ENCODE measurements around the gene C11orf68. TPM values are rescaled to one million over a fixed set of nuclear protein-coding genes. Genes with fewer than 3 reads are reported as not detected.
A peak's percentile ranks its signal among the peaks of the same experiment; 100 is the strongest.

The C11orf68 gene
- total RNA-seq, 2 experiments from 2014 or later, result 21.4 to 22.9 TPM

GRCh38 chr11:65942531-65942930 lies 23.7 kb upstream of the C11orf68 start:
- Mint-ChIP-seq H3K36me3 (ENCODE audit: low read depth) (no peaks in the 10 kb centered on the region), H3K27me3 (no peaks in the 10 kb centered on the region), H3K9me3 (ENCODE audit: low read depth) (no peaks in the 10 kb centered on the region), H3K4me1 (peaks cover 9% of the 10 kb centered on the region), H3K4me3 (no peak overlapping the region), H3K27ac (no peak overlapping the region)
- intact Hi-C loops (cut with DNase I, micrococcal nuclease), result no loop called here
- DNase-seq (no peak), ATAC-seq (no peak)
- ChIA-PET POLR2A (no interaction called here), CTCF (interaction anchor here (0.6 kb wide), 1 partner anchor 670 kb away, joined by 3 read pairs; no protein-coding TSS in a partner anchor)

DNA sequence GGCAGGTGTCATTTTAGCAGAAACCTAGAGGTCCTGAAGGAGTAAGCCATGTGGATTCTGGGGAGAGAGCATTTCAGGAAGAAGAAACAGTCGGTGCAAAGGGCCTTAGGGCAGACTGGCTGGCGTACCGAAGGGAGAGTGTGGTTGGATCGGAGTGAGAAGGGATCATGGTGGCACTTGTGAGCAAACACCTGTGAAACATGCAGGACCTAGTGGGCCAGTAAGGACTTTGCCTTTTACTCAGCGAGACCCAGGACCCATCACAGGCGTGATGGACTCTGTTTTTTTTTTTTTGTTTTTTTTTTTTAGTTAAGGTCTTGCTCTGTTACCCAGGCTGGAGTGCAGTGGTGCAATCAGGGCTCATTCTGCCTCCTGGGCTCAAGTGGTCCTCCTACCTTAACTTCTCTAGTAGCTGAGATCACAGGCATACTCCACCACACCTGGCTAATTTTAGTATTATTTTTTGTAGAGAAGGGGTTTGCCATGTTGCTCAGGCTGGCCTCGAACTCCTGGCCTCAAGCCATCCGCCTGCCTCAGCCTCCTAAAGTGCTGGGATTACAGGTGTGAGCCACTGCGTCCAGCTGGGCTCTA lies 23.0 kb upstream of the C11orf68 start:
- H3K4me3 Mint-ChIP-seq, result no peak overlapping the region
- intact Hi-C loops (cut with DNase I, micrococcal nuclease), result no loop called here
- CTCF ChIA-PET, result no interaction called here
- DNase-seq (no peak), ATAC-seq (no peak)
- no peaks in the 10 kb centered on the region for H3K27me3 Mint-ChIP-seq
- H3K9me3 Mint-ChIP-seq (ENCODE audit: low read depth), result no peaks in the 10 kb centered on the region
- H3K36me3 Mint-ChIP-seq (ENCODE audit: low read depth), result no peaks in the 10 kb centered on the region
- peak overlapping the region; percentile 48 for H3K27ac Mint-ChIP-seq
- POLR2A ChIA-PET, result no interaction called here
- peaks cover 9% of the 10 kb centered on the region for H3K4me1 Mint-ChIP-seq

GRCh38 chr11:65937766-65938165 lies 18.9 kb upstream of the C11orf68 start:
- no peaks in the 10 kb centered on the region for H3K36me3 Mint-ChIP-seq (ENCODE audit: low read depth)
- ChIA-PET CTCF (interaction anchor here (0.6 kb wide), 2 partner anchors 21 to 161 kb away, joined by 3 read pairs; no protein-coding TSS in a partner anchor), POLR2A (no interaction called here)
- DNase-seq (no peak), ATAC-seq (no peak)
- intact Hi-C loops (cut with DNase I, micrococcal nuclease), result no loop called here
- H3K27ac Mint-ChIP-seq, result no peak overlapping the region
- H3K4me3 Mint-ChIP-seq, result no peak overlapping the region
- peaks cover 9% of the 10 kb centered on the region for H3K4me1 Mint-ChIP-seq
- no peaks in the 10 kb centered on the region for H3K27me3 Mint-ChIP-seq
- no peaks in the 10 kb centered on the region for H3K9me3 Mint-ChIP-seq (ENCODE audit: low read depth)

GRCh38 chr11:65934014-65934413 lies 15.2 kb upstream of the C11orf68 start:
- Mint-ChIP-seq H3K4me3 (no peak overlapping the region), H3K36me3 (ENCODE audit: low read depth) (no peaks in the 10 kb centered on the region), H3K27ac (no peak overlapping the region), H3K4me1 (peaks cover 7% of the 10 kb centered on the region), H3K27me3 (no peaks in the 10 kb centered on the region), H3K9me3 (ENCODE audit: low read depth) (no peaks in the 10 kb centered on the region)
- ChIA-PET POLR2A (no interaction called here), CTCF (interaction anchor here (1.7 kb wide), 1 partner anchor 74 kb away, joined by 5 read pairs; no protein-coding TSS in a partner anchor)
- no peak for ATAC-seq
- no peak for DNase-seq
- intact Hi-C loops (cut with DNase I, micrococcal nuclease), result no loop called here

DNA sequence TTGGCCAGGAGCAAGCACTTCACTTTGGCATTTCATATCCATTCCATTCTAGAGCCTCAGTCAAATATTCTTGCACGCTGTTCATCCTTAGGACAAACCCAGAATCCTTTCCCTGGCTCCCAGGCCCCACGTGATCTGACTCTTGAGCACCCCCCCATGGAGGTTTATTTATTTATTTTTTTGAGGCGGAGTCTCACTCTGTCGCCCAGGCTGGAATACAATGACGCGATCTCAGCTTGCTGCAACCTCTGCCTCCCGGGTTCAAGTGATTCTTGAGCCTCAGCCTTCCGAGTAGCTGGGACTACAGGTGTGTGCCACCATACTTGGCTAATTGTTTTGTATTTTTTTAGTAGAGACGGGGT lies 13.7 kb upstream of the C11orf68 start:
- Mint-ChIP-seq H3K36me3 (ENCODE audit: low read depth) (no peaks in the 10 kb centered on the region), H3K9me3 (ENCODE audit: low read depth) (no peaks in the 10 kb centered on the region), H3K4me3 (no peak overlapping the region), H3K27ac (no peak overlapping the region), H3K4me1 (peaks cover 22% of the 10 kb centered on the region), H3K27me3 (no peaks in the 10 kb centered on the region)
- ChIA-PET POLR2A (no interaction called here), CTCF (interaction anchor here (0.7 to 1.7 kb wide), 3 partner anchors 13 to 73 kb away, joined by 4 to 5 read pairs (median 4); no protein-coding TSS in a partner anchor)
- ATAC-seq (no peak), DNase-seq (no peak)
- intact Hi-C loops (cut with DNase I, micrococcal nuclease), result no loop called here

DNA sequence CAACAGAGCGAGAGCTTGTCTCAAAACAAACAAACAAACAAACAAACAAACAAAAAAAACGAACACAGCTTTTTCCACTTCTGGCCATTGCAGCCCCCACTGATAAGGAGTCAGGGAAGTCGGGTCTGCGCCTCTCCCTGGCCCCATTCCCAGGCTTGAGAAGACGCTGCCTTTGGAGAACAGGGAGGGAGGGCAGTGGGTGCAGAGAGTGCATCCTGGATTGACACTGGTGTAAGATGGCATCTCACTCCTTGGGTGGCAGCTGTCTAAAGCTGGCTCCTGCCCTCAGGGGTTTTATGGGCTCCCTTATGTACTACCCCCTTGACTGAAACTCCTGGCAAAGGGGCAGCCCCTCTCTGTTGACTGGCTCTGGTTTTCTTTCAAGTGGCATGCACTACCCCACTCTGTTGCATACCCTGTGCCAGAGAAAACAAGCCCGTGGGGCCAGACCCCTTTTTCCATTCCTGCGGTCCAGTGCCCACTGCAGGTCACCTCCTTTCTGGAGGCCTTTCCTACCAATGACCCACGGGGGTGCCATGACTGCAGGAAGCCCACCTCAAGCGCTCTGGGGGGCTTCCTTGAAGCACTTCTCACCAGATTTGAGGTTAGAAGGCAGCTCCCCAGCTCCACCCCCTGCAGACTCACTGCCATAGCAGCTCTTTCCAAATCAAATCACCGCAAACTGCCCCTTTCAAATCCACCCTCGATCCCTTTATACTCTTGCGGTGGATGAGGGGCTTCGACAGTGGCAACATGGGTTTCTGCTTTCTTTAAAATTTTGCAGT lies 13.1 kb upstream of the C11orf68 start:
- no peak for DNase-seq
- Mint-ChIP-seq H3K4me1 (peaks cover 26% of the 10 kb centered on the region), H3K27ac (no peak overlapping the region), H3K27me3 (no peaks in the 10 kb centered on the region), H3K9me3 (ENCODE audit: low read depth) (no peaks in the 10 kb centered on the region), H3K36me3 (ENCODE audit: low read depth) (no peaks in the 10 kb centered on the region), H3K4me3 (no peak overlapping the region)
- POLR2A ChIA-PET, result no interaction called here
- intact Hi-C loops (cut with DNase I, micrococcal nuclease), result no loop called here
- no peak for ATAC-seq
- CTCF ChIA-PET, result interaction anchor here (0.5 to 1.7 kb wide), 3 partner anchors 12 to 329 kb away, joined by 3 to 5 read pairs (median 3); no protein-coding TSS in a partner anchor

- peak; percentile 16 for ATAC-seq
Measured at GRCh38 chr11:65928667-65929066, 9.8 kb upstream of the C11orf68 start.

DNA sequence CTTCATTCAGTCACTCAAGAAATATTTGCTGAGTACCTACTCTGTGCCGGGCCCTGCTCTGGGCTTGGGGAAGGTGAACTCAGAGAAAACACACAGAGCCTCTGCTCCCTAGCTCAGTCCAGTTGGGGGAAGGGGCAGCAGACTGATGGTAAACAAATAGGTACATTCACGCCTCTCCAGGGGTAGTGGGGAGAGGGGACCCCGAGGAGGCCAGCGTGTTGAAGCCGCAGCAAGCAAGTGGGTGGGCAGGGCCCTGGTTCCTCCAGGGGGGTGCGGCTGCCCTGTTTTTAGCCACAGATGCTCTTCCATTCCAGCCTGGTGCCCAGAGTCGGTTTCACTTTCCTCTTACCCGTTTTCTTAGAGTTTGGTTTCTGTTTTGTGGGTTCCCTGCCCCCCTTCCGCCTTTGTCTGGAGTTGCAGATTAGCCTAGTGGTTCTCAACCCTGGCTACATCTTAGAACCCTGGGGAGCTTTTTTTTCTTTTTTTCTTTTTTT lies 9.1 kb upstream of the C11orf68 start:
- ChIA-PET CTCF (interaction anchor here (0.7 to 2.3 kb wide), 2 partner anchors 38 to 314 kb away, joined by 5 to 13 read pairs; partner anchors contain the start of gene CCDC85B), POLR2A (no interaction called here)
- no peaks in the 10 kb centered on the region for H3K27me3 Mint-ChIP-seq
- H3K4me3 Mint-ChIP-seq, result peak overlapping the region; percentile 65
- intact Hi-C loops (cut with DNase I, micrococcal nuclease), result loop anchor here (1.0 to 2.0 kb wide), 4 partner anchors 9 to 69 kb away; partner anchors contain the start of genes C11orf68 (in 2 of the 2), DRAP1 (in 2 of the 2), CFL1 (in 1 of the 2) and FIBP (in 1 of the 2)
- H3K36me3 Mint-ChIP-seq (ENCODE audit: low read depth), result peaks cover 2% of the 10 kb centered on the region
- H3K4me1 Mint-ChIP-seq, result peaks cover 26% of the 10 kb centered on the region
- DNase-seq (peak; percentile 88), ATAC-seq (peak; percentile 94)
- H3K9me3 Mint-ChIP-seq (ENCODE audit: low read depth), result no peaks in the 10 kb centered on the region
- peak overlapping the region; percentile 96 for H3K27ac Mint-ChIP-seq

More at GRCh38 chr11:65928667-65929066, 9.8 kb upstream of the C11orf68 start:
- ChIA-PET POLR2A (no interaction called here), CTCF (interaction anchor here (0.7 to 2.3 kb wide), 2 partner anchors 38 to 313 kb away, joined by 5 to 13 read pairs; partner anchors contain the start of gene CCDC85B)
- Mint-ChIP-seq H3K4me3 (peak overlapping the region; percentile 65), H3K36me3 (ENCODE audit: low read depth) (peaks cover 1% of the 10 kb centered on the region), H3K27ac (peak overlapping the region; percentile 96), H3K27me3 (no peaks in the 10 kb centered on the region), H3K9me3 (ENCODE audit: low read depth) (no peaks in the 10 kb centered on the region), H3K4me1 (peaks cover 26% of the 10 kb centered on the region)
- no peak for DNase-seq
- intact Hi-C loops (cut with DNase I, micrococcal nuclease), result loop anchor here (1.0 to 2.0 kb wide), 4 partner anchors 9 to 70 kb away; partner anchors contain the start of genes C11orf68 (in 2 of the 2), DRAP1 (in 2 of the 2), CFL1 (in 1 of the 2) and FIBP (in 1 of the 2)

- POLR2A ChIA-PET, result interaction anchor here (0.6 kb wide), 1 partner anchor 35 kb away, joined by 3 read pairs; no protein-coding TSS in a partner anchor
- DNase-seq (no peak), ATAC-seq (no peak)
- Mint-ChIP-seq H3K4me1 (peaks cover 33% of the 10 kb centered on the region), H3K36me3 (ENCODE audit: low read depth) (peaks cover 14% of the 10 kb centered on the region), H3K9me3 (ENCODE audit: low read depth) (no peaks in the 10 kb centered on the region), H3K27me3 (no peaks in the 10 kb centered on the region), H3K27ac (peak overlapping the region; percentile 47), H3K4me3 (no peak overlapping the region)
- CTCF ChIA-PET, result interaction anchor here (0.6 to 1.4 kb wide), 4 partner anchors 26 to 548 kb away, joined by 3 to 5 read pairs (median 3); partner anchors contain the start of gene FIBP
- intact Hi-C loops (cut with DNase I, micrococcal nuclease), result no loop called here
Measured at GRCh38 chr11:65925397-65925796, 6.5 kb upstream of the C11orf68 start.

- Mint-ChIP-seq H3K36me3 (ENCODE audit: low read depth) (peaks cover 15% of the 10 kb centered on the region), H3K27ac (peak overlapping the region; percentile 12), H3K27me3 (no peaks in the 10 kb centered on the region), H3K4me3 (no peak overlapping the region), H3K9me3 (ENCODE audit: low read depth) (no peaks in the 10 kb centered on the region), H3K4me1 (peaks cover 20% of the 10 kb centered on the region)
- intact Hi-C loops (cut with DNase I, micrococcal nuclease), result no loop called here
- CTCF ChIA-PET, result interaction anchor here (1.3 to 2.1 kb wide), 2 partner anchors 32 to 38 kb away, joined by 5 to 8 read pairs; partner anchors contain the start of gene CCDC85B
- no peak for DNase-seq
- POLR2A ChIA-PET, result interaction anchor here (0.6 kb wide), 1 partner anchor 44 kb away, joined by 5 read pairs; no protein-coding TSS in a partner anchor
- no peak for ATAC-seq
Measured at GRCh38 chr11:65922565-65922964, 3.7 kb upstream of the C11orf68 start.

GRCh38 chr11:65921876-65922275 lies 3.0 kb upstream of the C11orf68 start:
- CTCF ChIA-PET, result interaction anchor here (0.7 to 0.8 kb wide), 2 partner anchors 37 to 53 kb away, joined by 3 to 4 read pairs; no protein-coding TSS in a partner anchor
- H3K4me3 Mint-ChIP-seq, result no peak overlapping the region

More at GRCh38 chr11:65921876-65922275, 3.0 kb upstream of the C11orf68 start:
- H3K27me3 Mint-ChIP-seq, result no peaks in the 10 kb centered on the region
- POLR2A ChIA-PET, result interaction anchor here (0.6 kb wide), 1 partner anchor 37 kb away, joined by 3 read pairs; no protein-coding TSS in a partner anchor
- intact Hi-C loops (cut with DNase I, micrococcal nuclease), result no loop called here
- DNase-seq (no peak), ATAC-seq (no peak)
- H3K9me3 Mint-ChIP-seq (ENCODE audit: low read depth), result no peaks in the 10 kb centered on the region
- peaks cover 20% of the 10 kb centered on the region for H3K4me1 Mint-ChIP-seq
- H3K36me3 Mint-ChIP-seq (ENCODE audit: low read depth), result peaks cover 15% of the 10 kb centered on the region
- H3K27ac Mint-ChIP-seq, result peak overlapping the region; percentile 12
